Uterus (tissue), 4 donors: ENCODE data around the gene RGL1. TPM values are rescaled to one million over a fixed set of nuclear protein-coding genes. Genes with fewer than 3 reads are reported as not detected.

Source experiments
- DNase-seq, 2 donors: peaks; one replicate each; pipeline ENCODE4 v3.0.0-alpha.2; 2019 to 2020
- H3K27ac ChIP-seq, 2 donors: fragments of 200-600 bp; sonication (generic); 1 replicate in 1 of 2; 2 replicates in 1 of 2; pipeline ENCODE4 v1.5.1; 2016 to 2018
- H3K27me3 ChIP-seq, 2 donors: fragments of 200-600 bp; sonication (generic); one replicate each; pipeline ENCODE4 v1.5.1; 2018 to 2019; ENCODE audit warnings: control low read depth in 1 of 2
- H3K36me3 ChIP-seq, 2 donors: fragments of 200-600 bp; sonication (generic); one replicate each; pipeline ENCODE4 v1.5.1; 2019; ENCODE audit warnings: control low read depth in 1 of 2
- H3K4me1 ChIP-seq, 2 donors: fragments of 200-600 bp; sonication (generic); one replicate each; pipeline ENCODE4 v1.5.1; 2018 to 2019; ENCODE audit warnings: control low read depth in 1 of 2
- H3K4me3 ChIP-seq, 2 donors: fragments of 200-600 bp; sonication (generic); 1 replicate in 1 of 2; 2 replicates in 1 of 2; pipeline ENCODE4 v1.5.1; 2018 to 2019; ENCODE audit warnings: mild to moderate bottlenecking in 1 of 2
- H3K9me3 ChIP-seq, 2 donors: fragments of 200-600 bp; sonication (generic); one replicate each; pipeline ENCODE4 v1.5.1; 2019; ENCODE audit warnings: control low read depth in 1 of 2
- POLR2A ChIP-seq, 2 donors: fragments of 450-650 bp; IDR thresholded peaks; one replicate each; pipeline ENCODE4 v1.6.1; 2016; ENCODE audit warnings: antibody characterized with exemption in 2 of 2, mild to moderate bottlenecking in 1 of 2, moderate library complexity in 1 of 2
- intact Hi-C: fragments of 100-400 bp; cut with DNase I; formaldehyde crosslinking; loops from one replicate; pipeline ENCODE4 v1.15.1; 2023; ENCODE audit warnings: low total_unique reads
- total RNA-seq, 4 donors: library from RNA; depleted of rRNA in 3 of 4; stranded (reverse); fragments of >200 nt in 3 of 4; gene quantifications; one replicate each; pipeline versions ENCODE4 v1.1.0 to v1.2.4, GENCODE V29; 2014 to 2023
- TF ChIP-seq, protein P1 (sequence below), 4 experiments: fragments of 200-600 bp in 2 of 4; fragments of 450-650 bp in 2 of 4; sonication (generic) in 2 of 4; IDR thresholded peaks; one replicate each; pipeline ENCODE4 v1.5.1; 2016 to 2019; ENCODE audit warnings: antibody characterized with exemption in 4 of 4, mild to moderate bottlenecking in 2 of 4, moderate library complexity in 1 of 4
- donor health status: DM: yes; HTN: yes; CAD: no.

RGL1 gene
- total RNA-seq, 4 donors from 2014 or later: 6.9 to 92.9 (median 16.3) TPM

DNA sequence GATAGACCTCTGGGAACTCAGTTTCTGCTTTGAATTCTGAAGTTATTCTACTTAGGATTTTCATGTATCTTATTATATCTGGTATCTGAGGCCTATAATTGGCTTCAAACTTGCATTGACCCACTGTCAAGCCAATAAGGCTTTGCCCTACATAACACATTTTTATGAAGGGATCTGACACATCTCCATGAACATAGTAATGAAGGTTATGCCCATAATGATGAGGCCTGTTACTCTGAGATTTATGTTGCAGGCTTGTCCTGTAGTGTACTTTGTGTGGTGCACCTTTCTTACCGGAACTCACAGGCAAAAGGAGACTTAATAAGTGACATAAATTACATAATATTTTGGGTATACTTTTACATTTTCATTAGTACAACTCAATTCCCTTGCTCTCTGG lies 14.1 kb downstream of the RGL1 start:
- Histone ChIP-seq H3K4me3 (no peak overlapping the region), H3K36me3 (no peaks in the 10 kb centered on the region), H3K27ac (no peak overlapping the region), H3K9me3 (no peaks in the 10 kb centered on the region), H3K27me3 (no peaks in the 10 kb centered on the region), H3K4me1 (peaks cover 0 to 3% of the 10 kb centered on the region in 2 donors)
- TF ChIP-seq, protein P1, sequence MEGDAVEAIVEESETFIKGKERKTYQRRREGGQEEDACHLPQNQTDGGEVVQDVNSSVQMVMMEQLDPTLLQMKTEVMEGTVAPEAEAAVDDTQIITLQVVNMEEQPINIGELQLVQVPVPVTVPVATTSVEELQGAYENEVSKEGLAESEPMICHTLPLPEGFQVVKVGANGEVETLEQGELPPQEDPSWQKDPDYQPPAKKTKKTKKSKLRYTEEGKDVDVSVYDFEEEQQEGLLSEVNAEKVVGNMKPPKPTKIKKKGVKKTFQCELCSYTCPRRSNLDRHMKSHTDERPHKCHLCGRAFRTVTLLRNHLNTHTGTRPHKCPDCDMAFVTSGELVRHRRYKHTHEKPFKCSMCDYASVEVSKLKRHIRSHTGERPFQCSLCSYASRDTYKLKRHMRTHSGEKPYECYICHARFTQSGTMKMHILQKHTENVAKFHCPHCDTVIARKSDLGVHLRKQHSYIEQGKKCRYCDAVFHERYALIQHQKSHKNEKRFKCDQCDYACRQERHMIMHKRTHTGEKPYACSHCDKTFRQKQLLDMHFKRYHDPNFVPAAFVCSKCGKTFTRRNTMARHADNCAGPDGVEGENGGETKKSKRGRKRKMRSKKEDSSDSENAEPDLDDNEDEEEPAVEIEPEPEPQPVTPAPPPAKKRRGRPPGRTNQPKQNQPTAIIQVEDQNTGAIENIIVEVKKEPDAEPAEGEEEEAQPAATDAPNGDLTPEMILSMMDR (IDR thresholded peaks at IDR 0.05): no peak
- TF ChIP-seq POLR2A (IDR thresholded peaks at IDR 0.05): no peak
- DNase-seq: no peak
- intact Hi-C loops: no loop called here

DNA sequence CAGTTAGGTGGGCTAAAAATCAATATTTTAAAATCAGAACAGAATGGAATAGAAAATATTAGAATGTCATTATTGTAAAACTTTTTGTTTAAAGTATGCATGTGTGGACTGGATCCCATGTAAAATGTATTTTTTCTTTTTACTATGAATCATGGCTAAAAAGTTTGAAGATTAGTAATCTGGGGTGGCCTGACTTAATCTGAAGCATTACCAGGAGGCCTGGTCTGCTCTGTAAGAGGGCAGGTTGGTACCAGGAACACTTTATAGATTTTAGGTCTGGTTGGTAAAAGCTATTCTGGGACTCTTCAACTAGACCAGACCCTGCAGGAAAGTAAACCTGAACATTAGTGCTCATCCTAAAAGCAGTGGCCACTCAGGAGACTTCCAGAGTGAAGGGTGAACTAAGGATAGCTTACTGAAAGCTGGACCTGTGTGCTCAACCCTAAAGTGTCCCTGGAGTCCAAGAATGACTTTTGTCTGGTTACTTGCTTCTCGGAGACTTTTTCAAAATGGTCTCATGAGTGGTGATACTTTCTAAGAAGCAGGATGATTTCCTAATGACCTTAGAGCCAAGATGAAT lies 16.5 kb downstream of the RGL1 start:
- Histone ChIP-seq H3K4me3 (no peak overlapping the region), H3K27ac (peak overlapping the region; percentile 71 to 75), H3K4me1 (no peaks in the 10 kb centered on the region), H3K27me3 (no peaks in the 10 kb centered on the region), H3K36me3 (no peaks in the 10 kb centered on the region), H3K9me3 (no peaks in the 10 kb centered on the region)
- intact Hi-C loops: no loop called here
- no peak for DNase-seq
- TF ChIP-seq, protein P1 (IDR thresholded peaks at IDR 0.05): no peak
- no peak for TF ChIP-seq POLR2A (IDR thresholded peaks at IDR 0.05)

DNA sequence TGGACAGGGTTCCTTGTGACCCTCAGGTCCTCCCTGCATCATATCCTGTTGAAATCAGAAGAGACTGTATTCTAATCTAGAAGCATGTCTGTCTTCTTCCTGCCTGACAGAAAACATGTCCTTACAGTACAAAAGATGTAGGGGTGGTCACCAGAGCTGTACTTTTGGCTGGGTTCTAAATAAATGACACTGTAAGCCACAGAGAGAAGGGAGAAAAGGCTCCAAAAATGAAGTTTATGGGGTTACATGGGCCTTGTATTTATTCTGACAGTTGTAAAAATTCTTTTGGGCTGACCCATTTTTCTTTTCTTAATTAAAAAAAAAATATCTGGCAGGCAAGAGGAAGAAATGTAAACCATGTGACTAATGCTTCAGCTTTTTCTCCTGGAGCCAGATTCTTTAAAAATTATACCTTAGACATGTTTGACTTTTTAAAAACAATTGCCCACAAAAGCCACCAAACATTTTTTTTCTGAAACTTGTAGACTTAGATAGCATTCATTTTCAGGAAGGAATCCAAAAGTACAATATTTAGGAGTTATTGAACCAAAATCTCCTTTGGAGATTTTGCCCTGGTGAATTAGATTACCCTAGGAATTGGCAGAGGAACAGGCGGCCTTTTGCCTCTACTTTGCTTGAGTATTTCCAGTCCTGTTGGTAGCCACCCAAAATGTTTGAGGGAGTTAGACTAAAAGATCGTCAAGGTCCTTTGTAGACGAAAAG lies 17.1 kb downstream of the RGL1 start:
- no peaks in the 10 kb centered on the region for H3K27me3 ChIP-seq
- no peaks in the 10 kb centered on the region for H3K9me3 ChIP-seq
- peak; percentile 49 to 80 for DNase-seq
- no peak overlapping the region for H3K4me3 ChIP-seq
- intact Hi-C loops: no loop called here
- peak overlapping the region; percentile 71 to 75 for H3K27ac ChIP-seq
- no peaks in the 10 kb centered on the region for H3K4me1 ChIP-seq
- H3K36me3 ChIP-seq: no peaks in the 10 kb centered on the region
- TF ChIP-seq, protein P1 (IDR thresholded peaks at IDR 0.05): no peak
- TF ChIP-seq POLR2A (IDR thresholded peaks at IDR 0.05): no peak

DNA sequence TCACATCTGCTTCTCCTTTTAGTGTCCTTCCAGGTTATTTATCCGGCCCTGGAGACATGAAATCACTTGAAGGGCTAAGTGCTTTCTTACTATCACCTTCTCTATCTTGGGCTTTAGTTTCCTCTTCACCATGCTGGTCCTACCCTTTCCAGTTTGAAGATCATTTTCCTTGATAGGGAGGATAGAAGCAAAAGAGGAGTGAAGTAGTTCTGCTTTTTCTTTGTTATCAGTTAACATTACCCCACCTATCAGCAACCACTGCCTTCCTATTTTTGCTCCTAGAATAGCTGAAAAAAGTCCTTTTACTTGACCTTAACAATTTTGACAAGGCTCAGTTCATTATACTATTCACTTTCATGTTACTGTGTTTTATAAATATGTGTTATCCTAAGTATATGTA lies 19.4 kb downstream of the RGL1 start:
- Histone ChIP-seq H3K36me3 (no peaks in the 10 kb centered on the region), H3K4me3 (no peak overlapping the region), H3K27ac (peak overlapping the region in 1 of 2 donors; percentile 71), H3K27me3 (no peaks in the 10 kb centered on the region), H3K4me1 (no peaks in the 10 kb centered on the region), H3K9me3 (no peaks in the 10 kb centered on the region)
- DNase-seq: no peak
- intact Hi-C loops: no loop called here
- TF ChIP-seq POLR2A (IDR thresholded peaks at IDR 0.05): no peak
- TF ChIP-seq, protein P1 (IDR thresholded peaks at IDR 0.05): no peak

DNA sequence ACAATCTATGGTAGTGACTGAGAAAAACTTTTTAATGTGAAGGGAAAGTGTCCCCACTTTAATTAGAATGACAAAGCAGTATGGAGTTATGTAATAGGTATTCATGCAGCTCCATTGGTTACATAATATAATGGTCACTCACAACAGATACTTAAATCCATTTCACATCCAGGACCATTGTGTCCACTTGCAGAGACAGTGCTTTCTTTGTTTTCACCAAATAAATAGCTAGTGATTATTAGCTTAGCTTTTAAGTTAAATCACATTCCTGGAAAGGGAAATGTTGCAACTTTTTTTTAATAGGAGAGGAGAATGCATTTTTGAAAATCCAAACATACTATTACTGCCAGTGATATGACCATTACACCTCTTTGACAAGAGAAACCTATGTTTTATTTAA lies 22.9 kb downstream of the RGL1 start:
- no peaks in the 10 kb centered on the region for H3K9me3 ChIP-seq
- intact Hi-C loops: no loop called here
- no peak for DNase-seq
- no peaks in the 10 kb centered on the region for H3K4me1 ChIP-seq
- no peak overlapping the region for H3K4me3 ChIP-seq
- H3K27me3 ChIP-seq: no peaks in the 10 kb centered on the region
- TF ChIP-seq, protein P1 (IDR thresholded peaks at IDR 0.05): no peak
- no peak for TF ChIP-seq POLR2A (IDR thresholded peaks at IDR 0.05)
- no peak overlapping the region for H3K27ac ChIP-seq
- no peaks in the 10 kb centered on the region for H3K36me3 ChIP-seq
